ENCODE data around the gene SLC19A1.
"Not testable (repeated sequence)": the region's sequence is repeated elsewhere in the genome, so short reads cannot be mapped to it uniquely, and the experiment has no call there.

SLC19A1 gene

GRCh38 chr21:45576838-45577737 lies 34.8 kb upstream of the SLC19A1 start:
- DNase-seq = no peak

DNA sequence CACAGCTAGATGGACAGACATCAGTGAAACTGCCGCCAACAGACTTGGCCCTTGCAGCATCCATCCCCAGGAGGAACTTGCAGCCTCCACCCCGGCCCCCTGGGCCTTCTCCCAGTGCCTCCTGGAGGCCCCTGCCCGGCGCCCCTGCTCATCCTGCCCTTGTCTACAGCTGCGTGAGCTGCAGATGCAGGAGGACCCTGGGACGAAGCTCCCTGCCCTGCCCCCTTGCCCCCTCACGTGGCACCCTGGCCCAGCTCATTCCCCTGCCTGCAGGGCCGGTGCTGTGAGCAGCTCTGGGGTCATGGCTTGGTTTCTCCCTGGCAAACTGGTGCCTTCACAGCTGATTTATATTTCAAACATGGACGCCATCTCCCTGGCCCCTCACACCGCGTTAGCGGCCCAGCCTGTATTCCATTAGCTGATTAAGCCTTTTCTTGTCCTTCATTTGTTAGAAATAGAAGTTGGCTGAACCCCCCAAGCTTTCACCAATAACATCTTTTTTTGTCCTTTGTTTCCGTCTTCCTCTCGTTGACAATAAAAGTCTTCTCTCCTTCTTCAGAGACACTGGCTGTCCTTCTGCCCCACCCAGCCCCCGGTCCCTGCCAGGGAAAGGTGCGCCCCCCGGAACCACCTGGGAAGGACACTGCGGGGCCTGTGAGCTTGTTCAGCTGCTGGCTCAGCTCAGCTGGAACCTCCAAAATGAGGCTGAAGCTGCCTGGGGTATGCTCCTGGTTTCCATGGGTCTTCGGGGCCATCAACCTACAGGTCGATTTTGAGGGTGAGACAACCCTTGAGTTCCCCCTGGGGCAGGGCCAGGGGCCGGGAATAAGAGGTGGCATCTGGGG lies 34.0 kb upstream of the SLC19A1 start:
- no peak for DNase-seq

- no peak for DNase-seq
These were observed 33.2 kb upstream of the SLC19A1 start for GRCh38 chr21:45575304-45575992.

DNA sequence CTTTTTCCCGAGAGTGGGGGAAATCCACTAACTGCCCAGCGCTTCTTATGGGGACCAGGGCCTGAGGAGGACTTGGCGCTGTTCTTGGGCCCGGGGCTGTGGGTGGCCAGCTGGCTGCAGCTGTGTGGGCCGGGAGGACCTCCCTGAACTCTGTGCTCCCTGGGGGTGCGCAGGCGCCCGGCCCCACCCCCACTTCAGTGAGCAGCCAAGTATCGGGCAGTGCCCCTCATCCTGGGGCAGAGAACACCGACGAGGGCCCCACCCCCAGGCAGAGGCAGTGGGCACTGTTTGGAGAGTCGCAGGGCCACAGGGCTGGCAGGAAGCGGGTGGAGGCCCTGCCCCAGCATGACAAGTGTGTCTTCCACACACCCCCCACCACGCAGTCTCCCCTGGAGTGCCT lies 32.5 kb upstream of the SLC19A1 start:
- no peak for DNase-seq

DNA sequence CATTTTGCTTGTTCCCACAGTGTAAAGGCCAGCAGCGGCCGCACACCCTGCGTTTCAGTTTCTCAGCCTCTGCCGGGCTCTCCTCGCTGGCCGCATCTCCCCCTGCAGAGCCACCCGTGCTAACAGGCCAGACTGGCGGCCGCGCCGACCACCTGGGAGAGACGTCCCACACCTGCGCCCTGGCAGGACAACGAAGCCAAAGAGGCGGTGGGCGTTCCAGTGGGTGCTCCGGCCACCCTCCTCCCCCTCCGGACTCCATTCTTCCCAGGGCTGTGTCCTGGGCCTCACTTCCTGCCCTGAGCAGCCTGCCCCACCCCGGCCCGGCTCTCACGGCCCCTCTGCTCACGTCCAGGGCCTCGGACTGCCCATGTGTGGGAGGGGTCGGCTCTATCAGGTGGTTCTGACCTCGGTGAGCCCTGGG lies 31.9 kb upstream of the SLC19A1 start:
- no peak for DNase-seq

GRCh38 chr21:45573452-45574035 lies 31.3 kb upstream of the SLC19A1 start:
- no peak for DNase-seq

GRCh38 chr21:45572783-45573451 lies 30.7 kb upstream of the SLC19A1 start:
- no peak for DNase-seq

DNA sequence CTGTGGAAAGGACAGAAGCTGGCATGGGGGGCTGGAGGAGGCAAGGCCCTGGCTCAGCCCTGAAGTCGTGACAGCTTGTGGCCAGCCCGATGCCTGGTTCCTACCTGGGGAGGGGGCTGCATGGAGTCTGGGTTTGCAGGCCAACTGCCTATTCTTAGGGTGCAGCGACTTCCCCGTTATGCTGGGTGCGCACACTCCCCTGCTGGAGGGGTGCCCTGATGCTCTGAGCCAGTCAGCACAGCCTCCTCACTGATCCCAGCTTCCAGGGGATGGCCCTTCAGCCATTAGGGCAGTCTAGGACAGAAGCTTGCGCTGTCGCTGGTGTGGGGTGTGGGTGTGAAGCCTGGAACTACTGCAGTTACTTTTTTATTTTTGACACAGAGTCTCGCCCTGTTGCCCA lies 30.0 kb upstream of the SLC19A1 start:
- DNase-seq = no peak

GRCh38 chr21:45571641-45572040 lies 29.4 kb upstream of the SLC19A1 start:
- no peak for DNase-seq

- DNase-seq = no peak
These were observed 28.8 kb upstream of the SLC19A1 start for GRCh38 chr21:45570826-45571601.

DNA sequence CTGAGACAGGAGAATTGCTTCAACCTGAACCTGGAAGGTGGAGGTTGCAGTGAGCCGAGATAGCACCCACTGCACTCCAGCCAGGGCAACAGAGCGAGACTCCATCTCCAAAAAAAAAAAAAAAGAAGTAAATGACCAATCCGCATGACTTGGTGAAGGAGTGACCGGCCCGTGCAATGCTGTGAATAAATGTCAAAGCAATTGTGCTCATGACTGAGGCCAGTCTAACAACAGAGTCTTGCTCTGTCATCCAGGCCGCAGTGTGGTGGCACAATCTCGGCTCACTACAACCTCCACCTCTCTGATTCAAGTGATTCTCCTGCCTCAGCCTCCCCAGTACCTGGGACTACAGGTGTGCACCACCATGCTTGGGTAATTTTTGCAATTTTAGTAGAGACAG lies 27.8 kb upstream of the SLC19A1 start:
- DNase-seq = no peak

DNA sequence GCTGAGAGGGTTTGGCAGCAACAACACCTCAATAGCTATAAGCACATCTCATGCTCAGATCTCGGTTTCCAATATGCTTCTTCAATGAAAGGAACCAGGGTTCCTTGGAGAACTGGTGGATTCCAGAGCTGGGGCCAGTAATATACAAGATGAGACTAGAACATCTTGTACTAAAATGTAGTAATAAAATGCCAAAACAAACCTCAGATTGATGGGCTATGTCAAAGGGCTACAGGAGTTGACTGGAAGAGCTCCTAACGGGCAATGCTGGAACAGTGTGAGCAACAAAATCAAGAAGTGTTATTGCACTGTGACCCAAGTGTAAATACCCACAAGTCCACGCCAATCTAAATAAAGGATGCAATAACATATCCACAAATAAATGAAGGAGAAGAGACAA lies 26.1 kb upstream of the SLC19A1 start:
- DNase-seq = no peak

- DNase-seq = not testable (repeated sequence)
These were observed 21.9 kb upstream of the SLC19A1 start for GRCh38 chr21:45564137-45564536.

DNA sequence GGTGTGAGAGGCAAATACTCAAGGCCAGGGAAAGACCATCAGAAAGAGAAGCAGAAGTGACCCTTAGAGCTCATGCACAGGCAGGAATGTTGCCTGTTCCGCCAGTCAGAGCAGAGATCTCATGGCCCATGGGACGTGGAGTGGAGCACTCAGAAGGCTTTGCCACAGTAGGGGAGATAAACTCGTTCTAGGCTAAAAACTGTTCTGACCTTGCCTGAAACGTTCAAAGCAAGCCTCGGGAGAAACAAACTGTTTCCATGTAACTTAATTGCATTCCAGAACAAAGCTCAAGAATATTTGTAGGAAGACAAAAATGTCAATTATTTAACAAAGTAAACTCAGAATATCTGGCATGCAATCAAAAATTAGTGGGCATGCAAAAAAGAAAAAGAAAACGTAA lies 20.7 kb upstream of the SLC19A1 start:
- no peak for DNase-seq

DNA sequence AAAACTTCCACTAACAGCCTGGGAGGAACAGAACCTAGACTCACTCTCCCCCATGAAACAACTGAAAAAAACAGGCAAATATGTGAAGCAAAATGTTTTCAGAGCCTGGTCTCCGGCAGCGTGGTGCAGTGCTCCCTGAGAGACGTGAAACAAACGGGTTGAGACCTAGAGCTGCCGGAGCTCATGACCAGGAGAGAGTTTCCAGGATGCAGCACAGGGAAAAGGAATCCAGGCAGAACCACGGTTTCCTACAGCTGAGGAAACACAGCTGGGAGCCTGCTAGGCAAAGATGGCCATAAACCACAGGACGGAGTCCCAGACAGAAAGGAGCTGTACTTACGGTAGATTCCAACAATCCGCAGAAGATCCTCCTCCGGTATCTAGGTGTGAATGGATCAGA lies 20.2 kb upstream of the SLC19A1 start:
- DNase-seq = no peak

- DNase-seq = not testable (repeated sequence)
These were observed 19.0 kb upstream of the SLC19A1 start for GRCh38 chr21:45561241-45561640.

GRCh38 chr21:45560106-45561021 lies 18.1 kb upstream of the SLC19A1 start:
- DNase-seq = no peak

DNA sequence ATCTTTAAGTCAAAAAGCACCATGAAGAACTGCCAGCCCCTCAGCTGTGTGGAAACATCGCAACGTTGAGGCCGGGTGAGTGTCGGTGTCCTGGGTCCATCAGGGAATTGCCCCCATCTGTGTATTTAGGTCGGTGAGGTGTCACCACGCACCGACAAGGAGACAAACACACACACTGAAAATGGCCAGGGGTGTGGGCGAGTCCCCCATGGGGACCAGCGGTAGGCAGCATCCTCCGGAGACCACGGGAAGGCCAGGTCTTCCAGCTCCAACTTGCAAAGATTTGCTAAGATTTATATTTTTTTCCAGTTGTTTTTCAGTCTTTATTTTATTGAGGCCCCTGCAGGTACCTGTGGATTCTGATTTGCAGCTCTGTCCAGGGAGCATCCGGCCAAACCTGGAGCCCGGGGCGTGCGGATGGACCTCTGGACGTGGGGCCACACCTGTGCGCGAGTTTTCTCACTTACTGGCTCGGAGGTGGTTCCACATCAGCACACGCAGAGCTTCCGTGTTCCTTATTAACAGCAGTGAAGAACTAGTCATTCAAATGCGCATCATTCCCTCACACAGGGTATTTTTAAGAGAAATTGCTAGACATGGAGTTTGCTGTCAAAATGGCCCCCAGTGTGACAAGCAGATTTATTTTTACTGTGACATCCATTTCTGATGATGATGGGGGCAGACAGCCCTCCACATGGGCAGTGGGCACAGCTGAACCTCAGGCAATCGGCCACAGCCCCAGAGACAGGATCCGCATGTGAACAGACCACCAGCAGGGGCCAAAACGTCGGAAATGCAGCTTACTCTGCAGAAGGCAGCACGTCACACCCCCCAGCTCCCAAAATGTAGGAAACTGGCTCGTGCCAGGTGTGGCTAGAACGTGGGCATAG lies 17.2 kb upstream of the SLC19A1 start:
- DNase-seq = no peak

DNA sequence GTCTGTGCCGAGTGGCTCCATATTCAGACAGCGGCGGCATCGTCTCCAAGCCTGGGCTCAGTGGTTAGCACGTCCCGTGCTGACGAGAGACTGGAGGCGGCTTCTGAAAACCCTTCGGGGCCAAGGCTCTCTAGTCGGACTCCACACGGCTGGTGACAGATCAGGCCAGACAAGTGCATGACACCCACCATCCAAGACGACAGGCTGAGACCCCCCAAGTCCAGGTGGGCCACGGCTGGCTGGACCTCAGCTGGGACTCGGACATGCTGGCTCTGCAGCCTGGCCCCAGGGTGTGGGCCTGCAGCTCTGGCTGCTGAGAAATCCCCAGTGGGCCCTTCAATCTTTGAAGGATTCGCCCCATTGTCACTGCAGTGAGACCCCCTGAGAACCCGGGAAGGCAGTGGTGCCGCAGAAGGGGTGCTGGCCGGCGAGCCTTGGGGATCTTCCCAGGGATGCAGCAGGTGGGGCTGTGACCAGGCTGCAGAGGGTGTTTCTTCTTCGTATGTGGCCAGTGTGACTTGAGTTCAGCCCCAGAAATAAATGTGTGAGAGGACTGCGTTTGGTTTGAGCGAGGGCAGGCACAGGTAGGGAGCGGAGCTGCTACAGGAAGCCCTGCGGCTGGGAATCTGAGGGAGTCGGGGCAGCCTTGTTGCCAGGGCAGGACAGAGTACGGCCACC lies 15.9 kb upstream of the SLC19A1 start:
- no peak for DNase-seq
